GM12878 (cell line): ENCODE results near the gene IDI2.

ENCODE experiments used
- CBX5 ChIP-seq: sonication (generic); IDR thresholded peaks from 2 replicates; pipeline ENCODE4 v1.6.1; 2016; ENCODE audit warnings: low read depth, moderate library complexity, mild to moderate bottlenecking, inconsistent platforms
- CTCF ChIP-seq, 3 experiments: IDR thresholded peaks in 2 of 3; conservative IDR thresholded peaks in 1 of 3; 2 replicates each; pipeline ENCODE4 v1.5.1; 2011; ENCODE audit warnings: low read depth in 3 of 3, low read length in 3 of 3, mild to moderate bottlenecking in 3 of 3, control low read depth in 2 of 3, moderate library complexity in 2 of 3, inconsistent platforms in 1 of 3, mixed read lengths in 1 of 3; ENCODE audit not compliant: control insufficient read depth in 2 of 3, insufficient read depth in 1 of 3; ENCODE audit errors: extremely low read depth in 1 of 3
- EP300 ChIP-seq, 2 experiments: fragments of 150-350 bp in 1 of 2; IDR thresholded peaks; 2 replicates each; pipeline ENCODE4 v1.6.1; 2011 to 2012; ENCODE audit warnings: low read depth in 2 of 2, low read length in 2 of 2, borderline replicate concordance in 1 of 2, improper control_type of control experiment in 1 of 2, inconsistent platforms in 1 of 2; ENCODE audit not compliant: control insufficient read depth in 1 of 2
- POU2F2 ChIP-seq: IDR thresholded peaks from 3 replicates; pipeline ENCODE4 v1.6.1; 2011; ENCODE audit warnings: low read depth, mild to moderate bottlenecking, low read length, borderline replicate concordance
- REST ChIP-seq: IDR thresholded peaks from 2 replicates; pipeline ENCODE4 v1.6.1; 2012; ENCODE audit warnings: mild to moderate bottlenecking, low read depth, low read length
- SMC3 ChIP-seq: IDR thresholded peaks from 2 replicates; pipeline ENCODE4 v1.6.1; 2011; ENCODE audit warnings: low read length, improper control_type of control experiment, borderline replicate concordance
- SRF ChIP-seq, 2 experiments: IDR thresholded peaks; 2 replicates each; pipeline ENCODE4 v1.6.1; 2011; ENCODE audit warnings: low read depth in 2 of 2, low read length in 2 of 2, mild to moderate bottlenecking in 1 of 2, moderate library complexity in 1 of 2
- TBL1XR1 ChIP-seq: IDR thresholded peaks from 2 replicates; pipeline ENCODE4 v1.6.1; 2012; ENCODE audit warnings: low read depth, low read length, improper control_type of control experiment
- ZBTB33 ChIP-seq: fragments of 450-650 bp; IDR thresholded peaks from 2 replicates; pipeline ENCODE4 v1.6.1; 2017; ENCODE audit warnings: mild to moderate bottlenecking
- TF ChIP-seq, protein P1 (sequence below): IDR thresholded peaks from 2 replicates; pipeline ENCODE4 v1.6.1; 2011; ENCODE audit warnings: low read depth, mild to moderate bottlenecking, low read length, moderate library complexity, borderline replicate concordance; ENCODE audit errors: extremely low read depth

DNA sequence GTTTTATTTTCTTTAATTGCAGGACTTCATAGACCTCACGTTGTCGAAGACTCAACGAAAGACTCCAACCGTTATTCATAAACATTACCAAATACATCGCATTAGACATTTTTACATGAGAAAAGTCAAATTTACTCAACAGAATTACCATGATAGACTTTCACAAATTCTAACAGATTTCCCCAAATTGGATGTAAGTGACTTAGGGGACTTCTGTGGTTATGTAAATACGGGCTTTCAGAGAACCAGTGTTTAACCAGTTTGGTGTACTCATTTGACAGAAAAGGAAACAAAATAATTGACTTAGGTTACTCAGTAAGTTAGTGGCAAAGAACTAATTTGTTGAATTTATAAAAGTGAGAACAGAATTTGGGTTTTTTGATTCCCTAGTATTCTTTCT, 33.2 kb downstream of the IDI2 start:
- no peak for TF ChIP-seq CTCF (IDR thresholded peaks at IDR 0.05 in 2 of 3, conservative IDR thresholded peaks at IDR 0.05 in 1 of 3; ENCODE audit: control insufficient read depth in 2 of 3, extremely low read depth in 1 of 3, insufficient read depth in 1 of 3, low read depth in 3 of 3, low read length in 3 of 3)
- TF ChIP-seq TBL1XR1, result no peak
- TF ChIP-seq SMC3, result no peak
- no peak for TF ChIP-seq SRF (IDR thresholded peaks at IDR 0.05; ENCODE audit: low read depth in 2 of 2, low read length in 2 of 2)
- no peak for TF ChIP-seq REST
- no peak for TF ChIP-seq EP300 (IDR thresholded peaks at IDR 0.05; ENCODE audit: borderline replicate concordance in 1 of 2, control insufficient read depth in 1 of 2, low read depth in 2 of 2, low read length in 2 of 2)
- no peak for TF ChIP-seq CBX5
- TF ChIP-seq ZBTB33, result no peak
- peak; percentile 49; the same call in 1 of the 3 replicates for TF ChIP-seq POU2F2
- TF ChIP-seq, protein P1, sequence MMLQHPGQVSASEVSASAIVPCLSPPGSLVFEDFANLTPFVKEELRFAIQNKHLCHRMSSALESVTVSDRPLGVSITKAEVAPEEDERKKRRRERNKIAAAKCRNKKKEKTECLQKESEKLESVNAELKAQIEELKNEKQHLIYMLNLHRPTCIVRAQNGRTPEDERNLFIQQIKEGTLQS, result no peak
